SK-N-DZ (cell line): Measurements from ENCODE around the gene MSRB1.
"Not testable (repeated sequence)": the region's sequence is repeated elsewhere in the genome, so short reads cannot be mapped to it uniquely, and the experiment has no call there.

Experiments used
- DNase-seq: peaks from one replicate; pipeline ENCODE4 v3.0.0-alpha.2; 2015; ENCODE audit warnings: low spot score

The MSRB1 gene

DNA sequence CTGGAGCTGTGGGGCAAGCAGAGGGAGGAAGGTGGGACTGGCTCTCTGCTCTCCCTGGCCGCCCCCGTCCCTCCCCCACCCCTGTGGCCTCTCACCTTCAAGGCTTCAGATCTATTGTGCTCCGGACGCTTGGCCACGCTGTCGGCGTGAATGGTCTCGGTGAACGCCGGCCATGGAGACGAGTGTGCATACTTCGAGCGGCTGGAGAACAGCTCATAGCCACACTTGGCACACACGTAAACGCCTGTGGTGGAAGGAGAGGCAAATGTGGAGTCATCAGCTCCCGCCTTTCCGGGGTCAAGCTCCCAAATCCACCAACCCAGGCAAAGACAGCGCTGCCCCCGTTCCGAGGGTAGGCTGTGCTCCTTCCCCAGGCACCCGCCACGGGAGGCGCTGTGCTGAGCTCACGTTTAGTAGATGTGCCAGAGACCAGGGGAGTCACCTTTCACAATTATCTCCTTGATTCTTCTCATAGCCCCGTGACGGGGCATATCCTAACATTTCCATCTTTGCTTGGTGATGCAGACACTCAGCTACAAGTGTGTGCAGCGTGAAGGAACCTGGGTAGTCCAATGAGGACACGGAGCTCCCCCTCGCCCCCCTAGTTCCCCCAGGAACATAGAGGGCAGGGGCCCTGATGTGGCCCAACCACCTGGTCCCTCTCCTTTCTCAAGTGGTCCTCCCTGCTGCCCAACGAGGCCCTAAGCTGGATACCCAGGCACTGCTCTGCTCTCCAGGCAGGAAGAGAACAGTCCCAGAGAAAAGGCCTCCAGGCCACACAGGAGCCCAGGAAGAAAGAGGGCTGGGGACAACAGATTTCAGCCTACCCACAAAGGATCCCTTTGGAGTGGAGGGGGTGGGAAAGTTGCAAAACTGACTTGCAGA lies 1.6 kb downstream of the MSRB1 start:
- no peak for DNase-seq

GRCh38 chr16:1940273-1941161 lies 2.5 kb downstream of the MSRB1 start:
- DNase-seq: no peak

DNA sequence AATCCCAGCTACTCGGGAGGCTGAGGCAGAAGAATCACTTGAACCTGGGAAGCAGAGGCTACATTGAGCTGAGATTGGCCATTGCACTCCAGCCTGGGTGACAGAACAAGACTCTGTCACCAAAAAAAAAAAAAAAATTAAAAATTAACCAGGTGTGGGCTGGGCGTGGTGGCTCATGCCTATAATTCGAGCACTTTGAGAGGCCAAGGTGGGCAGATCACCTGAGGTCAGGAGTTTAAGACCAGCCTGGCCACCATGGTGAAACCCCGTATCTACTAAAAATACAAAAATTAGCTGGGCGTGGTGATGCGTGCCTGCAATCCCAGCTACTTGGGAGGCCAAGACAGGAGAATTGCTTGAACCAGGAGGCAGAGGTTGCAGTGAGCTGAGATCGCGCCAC lies 3.2 kb downstream of the MSRB1 start:
- not testable (repeated sequence) for DNase-seq

DNA sequence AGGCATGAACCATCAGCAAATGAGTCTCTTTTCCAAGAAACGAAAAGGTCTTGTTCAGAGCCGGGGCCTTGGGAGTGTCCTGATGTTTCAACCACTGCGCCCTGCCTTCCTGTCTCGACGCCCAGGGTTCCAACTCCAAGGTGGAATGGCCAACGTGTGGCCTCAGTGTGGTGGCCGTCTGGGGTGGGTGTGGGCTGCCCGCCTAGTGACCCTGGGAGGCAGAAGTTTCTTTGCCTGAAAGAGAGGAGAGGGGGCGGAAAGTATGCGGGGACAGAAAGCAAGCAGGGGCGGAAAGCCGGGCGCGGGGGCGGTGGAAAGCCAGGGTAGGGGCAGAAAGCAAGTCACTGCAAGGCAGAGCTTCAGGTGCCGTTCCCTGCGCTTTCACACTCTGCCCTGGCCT lies 4.1 kb downstream of the MSRB1 start:
- DNase-seq: no peak

GRCh38 chr16:1938316-1938715 lies 4.7 kb downstream of the MSRB1 start:
- no peak for DNase-seq

DNA sequence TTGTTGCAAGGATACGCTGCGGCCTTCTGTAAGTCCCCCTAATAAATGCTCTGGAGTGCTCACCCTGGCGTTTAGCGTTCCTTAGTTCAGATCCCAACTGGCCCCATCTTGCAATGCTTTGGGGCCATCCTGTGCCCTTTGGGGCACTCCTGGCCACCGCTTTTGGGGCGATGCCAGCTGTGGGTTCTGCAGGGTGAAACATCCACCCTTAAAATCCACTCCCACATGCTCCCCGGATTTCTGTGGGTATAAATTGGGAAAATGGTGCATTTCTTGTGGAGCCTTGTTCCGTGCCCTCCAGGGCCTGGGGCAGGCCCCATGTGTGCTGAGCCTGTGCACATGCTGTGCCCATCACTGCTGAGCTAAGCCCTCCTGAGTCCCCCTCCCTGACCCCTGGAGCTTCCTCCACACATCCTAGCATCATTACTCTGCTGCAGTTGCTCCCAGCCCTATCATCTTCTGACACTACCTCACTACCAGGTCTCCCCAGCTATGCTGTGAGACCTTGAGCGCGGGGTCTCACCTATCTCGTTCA lies 6.0 kb downstream of the MSRB1 start:
- no peak for DNase-seq

- DNase-seq: no peak
Measured at GRCh38 chr16:1933097-1933661, 9.8 kb downstream of the MSRB1 start.

- peak; percentile 73 for DNase-seq
Measured at GRCh38 chr16:1932050-1933028, 10.7 kb downstream of the MSRB1 start.

DNA sequence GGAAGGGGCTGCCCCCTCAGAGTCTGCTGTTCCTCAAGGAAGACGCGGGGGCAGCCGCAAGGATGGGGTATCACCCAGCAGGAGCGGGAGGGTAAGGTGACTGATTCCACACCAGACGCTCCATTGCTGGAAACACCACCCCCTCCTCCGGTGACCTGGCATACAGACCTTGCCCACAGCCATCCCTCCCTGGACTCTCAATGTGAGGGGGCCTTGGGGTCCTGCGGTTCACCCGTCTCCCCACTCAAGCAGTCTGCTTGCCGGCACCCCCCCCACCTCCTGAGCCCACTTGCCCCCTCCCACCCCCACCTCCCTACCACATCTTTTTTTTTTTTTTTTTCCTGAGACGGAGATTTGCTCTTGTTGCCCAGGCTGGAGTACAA lies 12.7 kb downstream of the MSRB1 start:
- no peak for DNase-seq

GRCh38 chr16:1929578-1930337 lies 13.2 kb downstream of the MSRB1 start:
- peak; percentile 83 for DNase-seq

GRCh38 chr16:1929105-1929504 lies 13.9 kb downstream of the MSRB1 start:
- DNase-seq: peak; percentile 78

DNA sequence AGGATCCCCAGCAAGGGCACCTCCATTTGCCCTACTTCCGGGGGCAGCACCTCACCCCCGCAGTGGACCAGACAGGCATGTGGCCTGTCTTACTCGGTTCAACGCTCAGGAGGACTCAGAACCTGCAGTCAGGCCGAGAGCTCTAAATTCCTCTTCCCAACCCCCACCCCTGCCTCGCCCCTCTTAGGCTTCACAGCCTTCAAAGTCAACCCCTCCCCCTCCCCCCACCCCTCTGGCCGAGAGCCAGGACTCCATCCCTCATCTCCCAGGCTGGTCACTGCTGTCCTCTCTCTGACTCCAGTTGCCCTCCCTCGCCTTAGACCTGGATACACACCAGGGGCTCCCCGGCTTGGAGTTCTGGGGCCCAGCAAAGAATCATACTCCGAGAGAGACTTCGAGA lies 16.7 kb downstream of the MSRB1 start:
- DNase-seq: no peak

- DNase-seq: no peak
Measured at GRCh38 chr16:1924095-1924494, 18.9 kb downstream of the MSRB1 start.

- peak; percentile 54 for DNase-seq
Measured at GRCh38 chr16:1923299-1924034, 19.5 kb downstream of the MSRB1 start.

DNA sequence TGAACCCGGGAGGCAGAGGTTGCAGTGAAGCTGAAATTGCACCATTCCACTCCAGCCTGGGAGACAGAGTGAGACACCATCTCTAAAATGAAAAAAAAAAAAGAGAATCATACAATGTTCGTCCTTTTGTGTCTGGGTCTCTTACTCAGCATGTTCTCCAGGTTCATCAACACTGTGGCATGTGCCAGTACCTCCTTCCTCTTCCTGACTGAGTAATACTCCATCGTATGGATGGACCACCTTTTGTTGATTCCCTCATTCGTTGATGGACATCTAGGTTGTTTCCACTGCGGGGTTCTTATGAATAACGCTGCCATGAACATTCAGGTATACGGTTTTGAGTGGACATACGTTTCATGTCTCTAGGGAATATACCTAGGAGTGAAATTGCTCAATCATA lies 20.6 kb downstream of the MSRB1 start:
- no peak for DNase-seq

- peak; percentile 75 for DNase-seq
Measured at GRCh38 chr16:1920727-1921171, 22.2 kb downstream of the MSRB1 start.

- not testable (repeated sequence) for DNase-seq
Measured at GRCh38 chr16:1920122-1920521, 22.9 kb downstream of the MSRB1 start.

DNA sequence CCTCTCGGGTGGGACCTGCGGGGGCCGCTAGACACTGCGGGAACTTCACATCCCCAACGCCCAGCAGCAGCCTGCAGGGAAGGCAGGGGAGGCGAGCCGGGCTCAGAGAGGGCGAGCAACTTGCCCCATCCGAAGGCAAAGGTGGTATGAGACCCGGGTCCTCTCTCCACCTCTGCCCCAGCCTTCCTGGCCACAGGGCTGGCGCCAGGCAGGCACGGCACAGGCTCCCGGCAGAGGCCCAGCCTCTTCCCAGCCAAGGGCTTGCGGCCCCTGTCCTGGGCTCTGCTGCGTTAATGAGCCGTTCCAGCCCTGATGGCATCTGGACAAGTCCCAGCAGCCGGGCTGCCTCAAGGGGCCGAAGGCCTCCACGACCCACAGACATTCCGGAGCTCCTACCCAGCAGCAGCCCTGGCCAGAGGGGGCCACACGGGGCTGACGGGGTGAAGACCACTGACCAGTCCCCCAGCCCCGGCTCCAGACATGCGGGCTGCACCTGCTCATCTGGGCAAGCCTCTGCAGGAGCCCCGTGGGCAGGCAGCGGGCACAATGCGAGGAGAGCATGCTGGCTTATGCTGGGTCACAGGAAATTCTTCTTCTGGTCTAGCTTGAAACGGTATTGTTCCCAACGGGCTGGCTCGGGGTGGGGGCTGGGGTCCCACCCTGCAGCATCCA lies 23.5 kb downstream of the MSRB1 start:
- no peak for DNase-seq
